NCI-H146 treated with DMSO at 0.1 percent for 48 hours (cell line): ENCODE results near the gene MSRB1.

Experiments used
- DNase-seq: peaks from one replicate; lab custom pipeline; 2025; ENCODE audit not compliant: unreplicated experiment; lab: John Stamatoyannopoulos, UW

MSRB1 gene

GRCh38 chr16:1979271-1980029 lies 36.5 kb upstream of the MSRB1 start:
- DNase-seq: peak; percentile 36

- no peak for DNase-seq
Measured at GRCh38 chr16:1978476-1979120, 35.6 kb upstream of the MSRB1 start.

GRCh38 chr16:1977875-1978268 lies 34.9 kb upstream of the MSRB1 start:
- no peak for DNase-seq

GRCh38 chr16:1976951-1977874 lies 34.2 kb upstream of the MSRB1 start:
- DNase-seq: no peak

- no peak for DNase-seq
Measured at GRCh38 chr16:1976216-1976520, 33.2 kb upstream of the MSRB1 start.

- no peak for DNase-seq
Measured at GRCh38 chr16:1975432-1976215, 32.6 kb upstream of the MSRB1 start.

- no peak for DNase-seq
Measured at GRCh38 chr16:1974157-1975070, 31.4 kb upstream of the MSRB1 start.

GRCh38 chr16:1973461-1974156 lies 30.6 kb upstream of the MSRB1 start:
- DNase-seq: no peak

- no peak for DNase-seq
Measured at GRCh38 chr16:1972490-1972877, 29.5 kb upstream of the MSRB1 start.

- peak; percentile 91 for DNase-seq
Measured at GRCh38 chr16:1971796-1972489, 28.9 kb upstream of the MSRB1 start, which contains the start of gene TBL3. Gene TBL3, plus strand, starts transcription at chr16:1972053. Its CDS starts 112 bp downstream, at chr16:1972165.

GRCh38 chr16:1968146-1968953 lies 25.4 kb upstream of the MSRB1 start:
- DNase-seq: no peak

GRCh38 chr16:1966460-1966859 lies 23.5 kb upstream of the MSRB1 start, which contains the start of gene RNF151:
Gene RNF151, plus strand, starts transcription at chr16:1966856. Its CDS starts 26 bp downstream, at chr16:1966882.
- no peak for DNase-seq

GRCh38 chr16:1965396-1966001 lies 22.5 kb upstream of the MSRB1 start:
- DNase-seq: no peak

GRCh38 chr16:1964506-1965395 lies 21.8 kb upstream of the MSRB1 start, which contains the start of gene RPS2:
Gene RPS2, minus strand, starts transcription at chr16:1964826. Its CDS starts 201 bp downstream, at chr16:1964625.
- DNase-seq: peak; percentile 98

- no peak for DNase-seq
Measured at GRCh38 chr16:1963806-1964505, 21.0 kb upstream of the MSRB1 start.
